ENCODE results near the gene DNM3.

DNM3 gene

DNA sequence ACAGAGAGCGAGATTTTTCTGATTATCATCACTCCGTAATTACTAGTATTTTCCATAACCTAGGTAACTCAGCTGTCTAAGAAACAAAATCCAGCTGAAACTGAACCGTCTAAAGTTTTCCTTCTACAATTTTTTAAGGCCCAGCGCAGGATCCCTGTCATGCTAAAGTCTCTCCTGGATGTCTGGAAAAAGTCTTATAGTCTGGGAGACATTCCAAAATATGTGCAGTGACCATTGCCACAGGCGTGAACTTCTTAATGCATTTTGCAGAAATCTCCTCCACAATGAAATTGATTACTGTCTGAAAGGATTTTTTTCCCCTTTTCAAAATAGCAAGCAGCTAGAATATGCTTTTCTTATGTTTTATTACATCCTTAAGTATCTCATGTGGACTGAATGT is 369.9 kb downstream of the DNM3 start:
- DNase-seq (ENCODE audit: low read depth), result no peak
- TF ChIP-seq, protein P1, sequence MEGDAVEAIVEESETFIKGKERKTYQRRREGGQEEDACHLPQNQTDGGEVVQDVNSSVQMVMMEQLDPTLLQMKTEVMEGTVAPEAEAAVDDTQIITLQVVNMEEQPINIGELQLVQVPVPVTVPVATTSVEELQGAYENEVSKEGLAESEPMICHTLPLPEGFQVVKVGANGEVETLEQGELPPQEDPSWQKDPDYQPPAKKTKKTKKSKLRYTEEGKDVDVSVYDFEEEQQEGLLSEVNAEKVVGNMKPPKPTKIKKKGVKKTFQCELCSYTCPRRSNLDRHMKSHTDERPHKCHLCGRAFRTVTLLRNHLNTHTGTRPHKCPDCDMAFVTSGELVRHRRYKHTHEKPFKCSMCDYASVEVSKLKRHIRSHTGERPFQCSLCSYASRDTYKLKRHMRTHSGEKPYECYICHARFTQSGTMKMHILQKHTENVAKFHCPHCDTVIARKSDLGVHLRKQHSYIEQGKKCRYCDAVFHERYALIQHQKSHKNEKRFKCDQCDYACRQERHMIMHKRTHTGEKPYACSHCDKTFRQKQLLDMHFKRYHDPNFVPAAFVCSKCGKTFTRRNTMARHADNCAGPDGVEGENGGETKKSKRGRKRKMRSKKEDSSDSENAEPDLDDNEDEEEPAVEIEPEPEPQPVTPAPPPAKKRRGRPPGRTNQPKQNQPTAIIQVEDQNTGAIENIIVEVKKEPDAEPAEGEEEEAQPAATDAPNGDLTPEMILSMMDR (conservative IDR thresholded peaks at IDR 0.05; ENCODE audit: low read length), result no peak
- H3K4me3 ChIP-seq (ENCODE audit: low read length), result no peak overlapping the region

DNA sequence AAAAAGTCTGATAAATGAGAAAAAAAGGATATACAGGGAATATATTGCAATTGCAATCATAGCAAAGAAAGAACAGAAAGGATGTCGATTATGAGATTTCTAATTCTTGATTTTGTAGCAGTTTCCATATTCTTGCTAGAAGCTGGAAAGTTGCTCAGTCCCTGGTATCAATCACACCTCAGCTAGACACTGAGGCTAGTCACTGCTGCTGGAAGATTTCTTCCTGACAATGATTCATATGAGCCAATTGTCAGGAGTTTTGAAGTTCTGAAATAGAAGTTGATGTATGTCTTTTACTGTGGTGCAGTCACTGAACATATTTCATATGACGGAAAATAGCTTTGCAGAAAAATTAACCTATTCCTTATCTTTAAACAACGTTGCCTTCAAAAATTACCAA is 370.8 kb downstream of the DNM3 start:
- H3K4me3 ChIP-seq (ENCODE audit: low read length), result no peak overlapping the region
- DNase-seq (ENCODE audit: low read depth), result no peak
- TF ChIP-seq, protein P1 (conservative IDR thresholded peaks at IDR 0.05; ENCODE audit: low read length), result no peak

DNA sequence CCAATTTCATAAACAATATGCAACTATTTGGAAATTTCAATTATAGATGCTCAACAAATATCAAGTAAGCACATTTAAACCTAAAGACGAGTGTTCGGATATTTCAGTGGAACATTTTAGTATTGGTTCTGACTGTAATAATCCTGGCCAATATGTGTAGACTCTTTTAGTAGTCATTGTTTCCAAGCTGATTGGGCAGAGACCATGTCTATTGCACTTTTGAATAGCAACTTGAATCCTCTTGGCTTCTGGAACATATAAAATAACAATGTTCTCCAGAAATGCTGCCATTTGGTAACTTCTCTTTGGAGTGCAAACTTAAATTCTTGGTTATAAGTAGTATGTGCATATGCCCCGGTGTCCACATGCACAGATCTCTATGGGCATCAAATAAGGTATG is 373.7 kb downstream of the DNM3 start:
- no peak for DNase-seq (ENCODE audit: low read depth)
- TF ChIP-seq, protein P1 (conservative IDR thresholded peaks at IDR 0.05; ENCODE audit: low read length), result no peak
- H3K4me3 ChIP-seq (ENCODE audit: low read length), result no peak overlapping the region

DNA sequence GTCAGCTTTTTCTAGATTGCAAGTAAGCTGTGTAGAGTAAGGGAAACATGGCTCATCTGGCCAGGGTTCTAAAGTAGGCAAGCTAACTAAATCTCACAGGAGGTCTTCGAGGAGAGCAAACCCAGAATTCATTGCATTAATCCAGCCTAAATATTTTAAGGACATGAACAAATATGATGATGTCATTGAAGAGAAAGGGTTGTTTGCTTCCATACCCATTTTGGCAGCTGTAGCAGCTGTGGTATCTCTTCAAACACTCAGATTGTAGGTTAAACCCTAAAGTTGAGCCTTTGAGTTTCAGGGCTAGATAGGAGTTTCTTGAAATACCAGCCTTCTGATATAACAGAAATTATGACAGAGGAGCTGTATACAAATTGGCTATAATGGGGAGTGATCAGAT is 378.7 kb downstream of the DNM3 start:
- no peak for DNase-seq (ENCODE audit: low read depth)
- TF ChIP-seq, protein P1 (conservative IDR thresholded peaks at IDR 0.05; ENCODE audit: low read length), result no peak
- H3K4me3 ChIP-seq (ENCODE audit: low read length), result no peak overlapping the region

DNA sequence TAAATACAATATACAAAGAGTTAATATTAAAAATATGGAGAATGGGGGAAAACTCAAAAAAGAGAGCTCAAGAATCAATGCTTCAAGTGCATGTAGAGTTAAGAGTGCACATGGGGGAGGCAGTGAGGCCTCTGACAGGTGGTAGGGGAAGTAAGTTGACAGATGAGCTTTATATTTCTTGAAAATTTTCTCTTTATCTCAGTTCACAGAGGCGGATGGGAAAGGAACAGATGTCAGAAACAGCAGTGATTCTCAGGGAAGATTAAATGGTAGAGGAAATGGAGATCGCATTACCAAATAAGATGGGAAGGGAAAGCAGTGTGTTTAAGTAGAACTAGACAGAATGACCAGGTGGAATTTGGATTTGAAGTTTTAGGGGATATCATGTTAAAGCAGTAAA is 379.1 kb downstream of the DNM3 start:
- TF ChIP-seq, protein P1 (conservative IDR thresholded peaks at IDR 0.05; ENCODE audit: low read length), result no peak
- DNase-seq (ENCODE audit: low read depth), result no peak
- H3K4me3 ChIP-seq (ENCODE audit: low read length), result no peak overlapping the region

DNA sequence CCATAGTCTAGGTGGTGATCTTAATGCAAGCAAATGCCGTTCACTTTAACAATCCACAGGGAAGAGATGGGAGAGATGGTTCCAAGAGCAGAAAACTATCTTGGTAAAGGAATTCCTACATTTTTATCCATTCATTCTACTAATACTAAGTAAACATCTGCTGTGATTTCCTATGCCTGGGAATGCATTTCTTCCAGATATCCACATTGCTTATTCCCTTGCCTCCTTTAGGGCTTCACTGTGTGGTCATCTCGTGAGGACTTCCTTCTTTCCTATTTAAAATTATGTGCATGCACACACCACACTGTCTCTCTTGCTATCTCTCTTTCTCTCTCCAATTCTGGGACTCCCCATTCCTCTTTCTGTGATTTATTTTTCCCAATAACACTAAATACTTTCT is 380.1 kb downstream of the DNM3 start:
- TF ChIP-seq, protein P1 (conservative IDR thresholded peaks at IDR 0.05; ENCODE audit: low read length), result no peak
- DNase-seq (ENCODE audit: low read depth), result no peak
- H3K4me3 ChIP-seq (ENCODE audit: low read length), result no peak overlapping the region

DNA sequence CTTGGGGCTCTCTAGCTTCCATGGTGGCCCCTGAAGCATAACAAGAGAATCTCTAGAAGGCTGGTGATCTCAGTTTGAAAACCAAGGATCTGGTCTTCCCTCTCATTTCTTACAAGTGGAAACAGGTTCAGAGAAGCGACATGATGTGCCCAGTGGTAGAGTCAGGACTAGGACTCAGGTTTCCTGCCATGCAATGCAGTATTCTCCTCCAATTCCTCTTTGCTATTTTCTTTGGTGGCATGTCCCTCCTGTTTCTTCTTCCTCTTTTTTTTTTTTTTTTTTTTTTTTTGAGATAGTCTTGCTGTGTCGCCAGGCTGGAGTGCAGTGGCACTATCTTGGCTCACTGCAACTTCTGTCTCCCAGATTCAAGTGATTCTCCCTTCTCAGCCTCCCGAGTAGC is 383.6 kb downstream of the DNM3 start:
- no peak for DNase-seq (ENCODE audit: low read depth)
- H3K4me3 ChIP-seq (ENCODE audit: low read length), result no peak overlapping the region
- TF ChIP-seq, protein P1 (conservative IDR thresholded peaks at IDR 0.05; ENCODE audit: low read length), result no peak

Data from AG10803 (cell line).